ENCODE data around the gene ROBO2. TPM values are rescaled to one million over a fixed set of nuclear protein-coding genes. Genes with fewer than 3 reads are reported as not detected.

ROBO2 gene
- total RNA-seq, 1 experiment from 2014 or later: not detected

DNA sequence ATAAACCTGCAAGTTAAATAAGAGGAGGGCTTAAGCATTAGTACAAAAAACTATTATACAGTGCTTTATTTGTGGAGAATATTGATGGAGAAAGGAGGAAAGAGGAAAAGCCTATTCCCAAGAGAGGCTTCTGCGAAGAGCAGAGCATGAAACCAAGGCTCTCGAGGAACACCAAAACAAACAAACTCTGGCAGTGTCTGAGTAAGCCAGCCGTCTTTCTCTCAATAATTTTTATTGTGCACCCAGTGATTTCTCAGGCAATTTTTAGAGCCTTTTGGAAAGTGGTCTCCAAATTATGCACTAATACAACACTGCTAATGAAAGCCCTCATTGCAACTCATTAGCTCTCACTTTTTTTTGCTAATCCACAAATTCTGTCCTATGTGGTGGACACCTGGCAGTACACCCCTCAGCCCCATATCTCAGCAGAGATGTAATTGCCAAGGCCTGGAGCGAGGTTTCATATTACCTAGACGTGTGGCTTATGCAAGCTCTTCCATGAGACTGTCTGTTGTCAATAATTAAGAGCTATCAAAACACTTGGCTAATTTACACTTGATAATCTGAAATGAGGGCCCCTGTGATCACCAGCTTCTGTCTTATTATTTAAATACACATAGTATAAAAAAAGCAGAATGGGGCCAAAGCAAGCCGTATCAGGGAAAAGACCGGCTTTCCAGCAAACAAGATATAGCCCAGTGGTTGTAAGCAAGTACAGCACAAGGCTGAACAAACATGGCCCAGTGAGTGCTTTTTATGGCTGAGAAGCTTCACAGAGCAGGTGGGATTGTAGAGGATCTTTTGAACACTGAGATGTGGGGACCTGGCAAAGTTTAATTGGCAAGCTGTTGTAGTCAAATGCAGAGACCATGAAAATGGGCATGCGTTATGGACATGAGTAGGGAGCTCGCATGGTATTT is 216.9 kb downstream of the ROBO2 start:
- no TSS peak for BruUV-seq (replicated peaks)
- Histone ChIP-seq H3K9me2 (ENCODE audit: insufficient read depth) (no peaks in the 10 kb centered on the region), H2AFZ (ENCODE audit: low read depth, low read length, poor library complexity, severe bottlenecking) (no peak overlapping the region), H3K27me3 (ENCODE audit: insufficient read depth, low read length) (no peaks in the 10 kb centered on the region), H3K4me2 (ENCODE audit: low read length) (no peak overlapping the region), H3K9ac (ENCODE audit: low read length) (no peak overlapping the region), H3K9me3 (ENCODE audit: control insufficient read depth in 1 of 2, insufficient read depth in 1 of 2, low read depth in 1 of 2, low read length in 2 of 2) (peaks cover 4 to 7% of the 10 kb centered on the region in 2 experiments; a peak in 2 of 4 replicates), H3K36me3 (ENCODE audit: control insufficient read depth in 1 of 2, insufficient read depth in 2 of 2, low read length in 2 of 2) (no peaks in the 10 kb centered on the region), H3K79me2 (ENCODE audit: insufficient read depth, low read length) (no peaks in the 10 kb centered on the region), H3K4me1 (ENCODE audit: control insufficient read depth in 1 of 2, insufficient read depth in 2 of 2, low read length in 2 of 2) (no peaks in the 10 kb centered on the region), H3K4me3 (replicated peaks in 1 of 2; ENCODE audit: low read depth in 1 of 2, low read length in 2 of 2) (no peak overlapping the region), H4K20me1 (ENCODE audit: insufficient read depth) (no peaks in the 10 kb centered on the region), H3K27ac (ENCODE audit: low read depth, low read length) (no peak overlapping the region)
- TF ChIP-seq JUND (IDR thresholded peaks at IDR 0.05) (no peak), ELF1 (IDR thresholded peaks at IDR 0.05; ENCODE audit: borderline replicate concordance, low read depth) (no peak), SRF (IDR thresholded peaks at IDR 0.05; ENCODE audit: low read depth) (no peak), YY1 (IDR thresholded peaks at IDR 0.05; ENCODE audit: extremely low read depth, insufficient replicate concordance, low read depth, low read length) (no peak)
- TF ChIP-seq, protein P1, sequence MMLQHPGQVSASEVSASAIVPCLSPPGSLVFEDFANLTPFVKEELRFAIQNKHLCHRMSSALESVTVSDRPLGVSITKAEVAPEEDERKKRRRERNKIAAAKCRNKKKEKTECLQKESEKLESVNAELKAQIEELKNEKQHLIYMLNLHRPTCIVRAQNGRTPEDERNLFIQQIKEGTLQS (IDR thresholded peaks at IDR 0.05): no peak
- TF ChIP-seq, protein P2, sequence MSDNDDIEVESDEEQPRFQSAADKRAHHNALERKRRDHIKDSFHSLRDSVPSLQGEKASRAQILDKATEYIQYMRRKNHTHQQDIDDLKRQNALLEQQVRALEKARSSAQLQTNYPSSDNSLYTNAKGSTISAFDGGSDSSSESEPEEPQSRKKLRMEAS (IDR thresholded peaks at IDR 0.05): no peak
- ChIA-PET RAD21 (ENCODE audit: low non-redundant PET in 1 of 2, low total read pairs in 2 of 2, uncharacterized antibody in 2 of 2, unreplicated experiment in 2 of 2) (no interaction called here), POLR2A (no interaction called here), CTCF (no interaction called here)
- DNase-seq (ENCODE audit: low read depth, low spot score) (no peak), ATAC-seq (no peak)
- intact Hi-C loops (cut with micrococcal nuclease): no loop called here

DNA sequence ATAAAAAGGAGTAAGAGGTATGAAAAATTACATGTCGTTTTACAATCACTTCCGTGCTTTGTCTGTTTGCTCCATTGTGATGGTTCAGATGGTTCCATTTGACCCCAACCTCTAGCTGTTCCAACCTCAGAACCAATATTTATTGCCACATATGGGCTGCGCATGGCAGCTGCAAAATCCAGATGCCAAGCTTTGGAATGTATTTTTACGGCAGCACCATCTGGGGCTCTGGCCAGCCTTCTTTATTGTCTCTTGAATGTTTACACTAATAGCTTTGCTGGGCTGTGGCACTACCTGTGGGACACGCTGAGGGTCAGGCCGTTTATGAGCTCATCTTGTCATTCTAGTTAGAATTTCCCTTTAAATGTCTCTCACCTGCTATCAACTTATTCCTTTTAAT is 219.8 kb downstream of the ROBO2 start:
- RAD21 ChIA-PET (ENCODE audit: low non-redundant PET in 1 of 2, low total read pairs in 2 of 2, uncharacterized antibody in 2 of 2, unreplicated experiment in 2 of 2): no interaction called here
- H3K36me3 ChIP-seq (ENCODE audit: control insufficient read depth in 1 of 2, insufficient read depth in 2 of 2, low read length in 2 of 2): no peaks in the 10 kb centered on the region
- no peak overlapping the region for H2AFZ ChIP-seq (ENCODE audit: low read depth, low read length, poor library complexity, severe bottlenecking)
- intact Hi-C loops (cut with micrococcal nuclease): no loop called here
- H3K4me3 ChIP-seq (replicated peaks in 1 of 2; ENCODE audit: low read depth in 1 of 2, low read length in 2 of 2): no peak overlapping the region
- DNase-seq (ENCODE audit: low read depth, low spot score) (no peak), ATAC-seq (no peak)
- H3K9me2 ChIP-seq (ENCODE audit: insufficient read depth): no peaks in the 10 kb centered on the region
- H4K20me1 ChIP-seq (ENCODE audit: insufficient read depth): no peaks in the 10 kb centered on the region
- H3K9me3 ChIP-seq (ENCODE audit: control insufficient read depth in 1 of 2, insufficient read depth in 1 of 2, low read depth in 1 of 2, low read length in 2 of 2): peaks cover 4 to 11% of the 10 kb centered on the region in 2 experiments; a peak in 2 of 4 replicates
- no peak overlapping the region for H3K4me2 ChIP-seq (ENCODE audit: low read length)
- no peak overlapping the region for H3K27ac ChIP-seq (ENCODE audit: low read depth, low read length)
- CTCF ChIA-PET: no interaction called here
- H3K27me3 ChIP-seq (ENCODE audit: insufficient read depth, low read length): no peaks in the 10 kb centered on the region
- POLR2A ChIA-PET: no interaction called here
- H3K79me2 ChIP-seq (ENCODE audit: insufficient read depth, low read length): no peaks in the 10 kb centered on the region
- no peak overlapping the region for H3K9ac ChIP-seq (ENCODE audit: low read length)
- no peaks in the 10 kb centered on the region for H3K4me1 ChIP-seq (ENCODE audit: control insufficient read depth in 1 of 2, insufficient read depth in 2 of 2, low read length in 2 of 2)
- no TSS peak for BruUV-seq (replicated peaks)
- no peak for TF ChIP-seq ELF1 (IDR thresholded peaks at IDR 0.05; ENCODE audit: borderline replicate concordance, low read depth)
- TF ChIP-seq CBX3 (IDR thresholded peaks at IDR 0.05; ENCODE audit: low read depth): no peak
- TF ChIP-seq FOSL1 (IDR thresholded peaks at IDR 0.05; ENCODE audit: low read depth): no peak
- no peak for TF ChIP-seq EGR1 (IDR thresholded peaks at IDR 0.05; ENCODE audit: low read depth)
- no peak for TF ChIP-seq POLR2AphosphoS5 (IDR thresholded peaks at IDR 0.05; ENCODE audit: low read depth, low read length)
- TF ChIP-seq, protein P3, sequence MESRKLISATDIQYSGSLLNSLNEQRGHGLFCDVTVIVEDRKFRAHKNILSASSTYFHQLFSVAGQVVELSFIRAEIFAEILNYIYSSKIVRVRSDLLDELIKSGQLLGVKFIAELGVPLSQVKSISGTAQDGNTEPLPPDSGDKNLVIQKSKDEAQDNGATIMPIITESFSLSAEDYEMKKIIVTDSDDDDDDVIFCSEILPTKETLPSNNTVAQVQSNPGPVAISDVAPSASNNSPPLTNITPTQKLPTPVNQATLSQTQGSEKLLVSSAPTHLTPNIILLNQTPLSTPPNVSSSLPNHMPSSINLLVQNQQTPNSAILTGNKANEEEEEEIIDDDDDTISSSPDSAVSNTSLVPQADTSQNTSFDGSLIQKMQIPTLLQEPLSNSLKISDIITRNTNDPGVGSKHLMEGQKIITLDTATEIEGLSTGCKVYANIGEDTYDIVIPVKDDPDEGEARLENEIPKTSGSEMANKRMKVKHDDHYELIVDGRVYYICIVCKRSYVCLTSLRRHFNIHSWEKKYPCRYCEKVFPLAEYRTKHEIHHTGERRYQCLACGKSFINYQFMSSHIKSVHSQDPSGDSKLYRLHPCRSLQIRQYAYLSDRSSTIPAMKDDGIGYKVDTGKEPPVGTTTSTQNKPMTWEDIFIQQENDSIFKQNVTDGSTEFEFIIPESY (IDR thresholded peaks at IDR 0.05; ENCODE audit: extremely low read depth, insufficient replicate concordance, low read length): no peak
- no peak for TF ChIP-seq YY1 (IDR thresholded peaks at IDR 0.05; ENCODE audit: extremely low read depth, insufficient replicate concordance, low read depth, low read length)
- no peak for TF ChIP-seq EZH2 (IDR thresholded peaks at IDR 0.05)
- TF ChIP-seq, protein P2 (IDR thresholded peaks at IDR 0.05): no peak
- no peak for TF ChIP-seq CEBPB (IDR thresholded peaks at IDR 0.05; ENCODE audit: low read depth)
- TF ChIP-seq, protein P1 (IDR thresholded peaks at IDR 0.05): no peak
- TF ChIP-seq POLR2A (IDR thresholded peaks at IDR 0.05; ENCODE audit: borderline replicate concordance, extremely low read depth, insufficient read depth, insufficient read length): no peak
- no peak for TF ChIP-seq ZNF274 (IDR thresholded peaks at IDR 0.05; ENCODE audit: low read depth, low read length)
- no peak for TF ChIP-seq SRF (IDR thresholded peaks at IDR 0.05; ENCODE audit: low read depth)
- TF ChIP-seq SP1 (IDR thresholded peaks at IDR 0.05; ENCODE audit: low read depth): no peak

Measured in HCT116 (cell line).